GM19438 (cell line): ENCODE data around the gene SORBS1.

Experiments
- ATAC-seq: cut with Tn5 transposase; IDR thresholded peaks from one replicate; pipeline ENCODE4 v1.9.1; 2021; ENCODE audit warnings: low read depth; ENCODE audit not compliant: unreplicated experiment

The SORBS1 gene

GRCh38 chr10:95304976-95305375, 256.2 kb downstream of the SORBS1 start:
- ATAC-seq = no peak

- no peak for ATAC-seq
Measured at GRCh38 chr10:95304463-95304862, 256.7 kb downstream of the SORBS1 start.

GRCh38 chr10:95303950-95304349, 257.2 kb downstream of the SORBS1 start:
- ATAC-seq = no peak

GRCh38 chr10:95303535-95303934, 257.6 kb downstream of the SORBS1 start:
- no peak for ATAC-seq

- no peak for ATAC-seq
Measured at GRCh38 chr10:95300022-95300539, 261.1 kb downstream of the SORBS1 start.

GRCh38 chr10:95297402-95297801, 263.8 kb downstream of the SORBS1 start:
- ATAC-seq = peak; percentile 32

GRCh38 chr10:95296764-95297163, 264.4 kb downstream of the SORBS1 start:
- ATAC-seq = no peak

- ATAC-seq = peak; percentile 66
Measured at GRCh38 chr10:95295031-95295755, 266.0 kb downstream of the SORBS1 start.

- ATAC-seq = no peak
Measured at GRCh38 chr10:95293631-95294030, 267.5 kb downstream of the SORBS1 start.

GRCh38 chr10:95291365-95292039, 269.7 kb downstream of the SORBS1 start:
- no peak for ATAC-seq

- peak; percentile 39 for ATAC-seq
Measured at GRCh38 chr10:95290461-95291364, 270.5 kb downstream of the SORBS1 start, which contains the start of gene PDLIM1. Gene PDLIM1, minus strand, starts transcription at chr10:95291003. Its CDS starts 88 bp downstream, at chr10:95290915.

GRCh38 chr10:95289921-95290421, 271.2 kb downstream of the SORBS1 start:
- no peak for ATAC-seq

- no peak for ATAC-seq
Measured at GRCh38 chr10:95289003-95289920, 271.9 kb downstream of the SORBS1 start.

GRCh38 chr10:95288303-95288702, 272.9 kb downstream of the SORBS1 start:
- ATAC-seq = no peak

- no peak for ATAC-seq
Measured at GRCh38 chr10:95287281-95287680, 273.9 kb downstream of the SORBS1 start.

GRCh38 chr10:95286707-95287106, 274.5 kb downstream of the SORBS1 start:
- no peak for ATAC-seq

- ATAC-seq = no peak
Measured at GRCh38 chr10:95285556-95285955, 275.6 kb downstream of the SORBS1 start.

- ATAC-seq = no peak
Measured at GRCh38 chr10:95284807-95285206, 276.4 kb downstream of the SORBS1 start.

GRCh38 chr10:95282107-95282506, 279.1 kb downstream of the SORBS1 start:
- no peak for ATAC-seq

- ATAC-seq = no peak
Measured at GRCh38 chr10:95281206-95281605, 280.0 kb downstream of the SORBS1 start.
